Epithelial cell of proximal tubule (primary cell): ENCODE measurements around the gene HTRA2. TPM values are rescaled to one million over a fixed set of nuclear protein-coding genes. Genes with fewer than 3 reads are reported as not detected.

Experiments used
- DNase-seq: peaks from one replicate; pipeline ENCODE4 v3.0.0-alpha.2; 2011; ENCODE audit warnings: low read depth
- H3K4me3 ChIP-seq: 2 replicates; pipeline ENCODE4 v1.5.1; 2011; ENCODE audit warnings: low read depth, mild to moderate bottlenecking, low read length
- CTCF ChIP-seq: conservative IDR thresholded peaks from 2 replicates; pipeline ENCODE4 v1.5.1; 2012; ENCODE audit warnings: low read depth, mild to moderate bottlenecking, low read length
- total RNA-seq: library from RNA; depleted of rRNA; stranded (reverse); fragments of >200 nt; gene quantifications from 2 replicates; pipeline ENCODE4 v1.2.3, GENCODE V29; 2015

The HTRA2 gene
- total RNA-seq, 1 donor from 2014 or later = 25.1 TPM

- no peak overlapping the region for H3K4me3 ChIP-seq
- DNase-seq = no peak
- TF ChIP-seq CTCF = no peak
Observed at GRCh38 chr2:74536166-74536950, 6.6 kb downstream of the HTRA2 start.

GRCh38 chr2:74537140-74537539 is 7.4 kb downstream of the HTRA2 start:
- no peak for TF ChIP-seq CTCF
- H3K4me3 ChIP-seq = no peak overlapping the region
- DNase-seq = no peak

GRCh38 chr2:74538881-74539339 is 9.2 kb downstream of the HTRA2 start:
- no peak for DNase-seq
- no peak for TF ChIP-seq CTCF
- H3K4me3 ChIP-seq = no peak overlapping the region

- no peak for TF ChIP-seq CTCF
- no peak overlapping the region for H3K4me3 ChIP-seq
- DNase-seq = no peak
Observed at GRCh38 chr2:74540291-74540690, 10.6 kb downstream of the HTRA2 start.

GRCh38 chr2:74542978-74543377 is 13.2 kb downstream of the HTRA2 start:
- no peak for TF ChIP-seq CTCF
- no peak for DNase-seq
- H3K4me3 ChIP-seq = no peak overlapping the region

- no peak overlapping the region for H3K4me3 ChIP-seq
- TF ChIP-seq CTCF = peak; percentile 41
- DNase-seq = no peak
Observed at GRCh38 chr2:74544634-74545033, 14.9 kb downstream of the HTRA2 start.

GRCh38 chr2:74546004-74546403 is 16.3 kb downstream of the HTRA2 start:
- no peak for DNase-seq
- H3K4me3 ChIP-seq = no peak overlapping the region
- TF ChIP-seq CTCF = no peak
